Omental fat pad (tissue), 4 donors: ENCODE data around the gene AMN. TPM values are rescaled to one million over a fixed set of nuclear protein-coding genes. Genes with fewer than 3 reads are reported as not detected.

Experiments
- ATAC-seq: fragments of 150-250 bp; one replicate; pipeline ENCODE4 v1.9.1; 2016; ENCODE audit warnings: mild to moderate bottlenecking, moderate library complexity; ENCODE audit not compliant: low FRiP score
- DNase-seq: peaks from one replicate; pipeline ENCODE4 v3.0.0-alpha.2; 2019; ENCODE audit warnings: low spot score
- CTCF ChIP-seq, 3 donors: fragments of 450-650 bp; IDR thresholded peaks; one replicate each; pipeline ENCODE4 v1.5.1; 2016 to 2017; ENCODE audit warnings: antibody characterized with exemption in 3 of 3, mild to moderate bottlenecking in 3 of 3, moderate library complexity in 2 of 3
- total RNA-seq, 4 donors: library from RNA; depleted of rRNA; stranded (reverse); fragments of >200 nt; gene quantifications; one replicate each; pipeline ENCODE4 v1.1.0, GENCODE V29; 2016

The AMN gene
- total RNA-seq, 4 donors from 2014 or later = 0.72 to 2.7 (median 1.7) TPM

DNA sequence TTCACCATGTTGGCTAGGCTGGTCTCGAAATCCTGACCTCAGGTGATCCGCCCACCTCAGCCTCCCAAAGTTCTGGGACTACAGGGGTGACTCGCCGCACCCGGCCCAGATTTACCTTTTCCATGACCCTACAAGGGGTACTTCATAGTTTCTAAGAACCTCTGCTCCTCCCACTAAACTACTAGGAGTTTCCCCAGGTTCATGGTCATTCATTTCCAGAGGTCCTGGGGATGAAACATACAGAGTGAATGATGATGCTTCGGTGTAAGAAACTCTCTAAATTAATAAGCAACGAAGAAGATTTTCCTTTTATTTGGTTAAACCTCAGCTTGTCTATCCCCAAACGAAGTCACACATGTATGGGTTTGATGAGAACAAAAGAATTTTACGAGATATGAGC, 56.9 kb downstream of the AMN start:
- ATAC-seq = no peak
- no peak for TF ChIP-seq CTCF (IDR thresholded peaks at IDR 0.05)
- no peak for DNase-seq

- ATAC-seq (no peak), DNase-seq (no peak)
- TF ChIP-seq CTCF (IDR thresholded peaks at IDR 0.05) = no peak
Measured at GRCh38 chr14:102980409-102980810, 57.9 kb downstream of the AMN start.

Other genes starting within 250 kb of the AMN start
- gene TRAF3, start 145.2 kb upstream of the AMN start, total RNA-seq = 10 to 100 TPM; 12.6 to 44.9 (median 28.1) TPM
- gene CDC42BPB, start 134.9 kb downstream of the AMN start, total RNA-seq = 100 to 1,000 TPM in 3 of 4 donors, 10 to 100 TPM in 1; 63.7 to 131 (median 113) TPM
- 1 to 10 TPM in 1 of 4 donors, not detected in 3; 6.3 TPM for gene LBHD2, start 161.5 kb downstream of the AMN start, total RNA-seq
- 1 to 10 TPM in 2 of 4 donors, under 1 TPM in 1, not detected in 1; 0.93 to 5.2 (median 1.3) TPM for gene EXOC3L4, start 172.1 kb downstream of the AMN start, total RNA-seq
- gene TNFAIP2, start 200.8 kb downstream of the AMN start, total RNA-seq = 100 to 1,000 TPM in 3 of 4 donors, 10 to 100 TPM in 1; 56.0 to 215 (median 144) TPM